ENCODE measurements around the gene QRFP. TPM values are rescaled to one million over a fixed set of nuclear protein-coding genes. Genes with fewer than 3 reads are reported as not detected.

The QRFP gene
- total and polyA plus RNA-seq, 2 of the 8 experiments (the other 6 are each of a cell fraction or from before 2014, with no cell fraction given), result not detected

DNA sequence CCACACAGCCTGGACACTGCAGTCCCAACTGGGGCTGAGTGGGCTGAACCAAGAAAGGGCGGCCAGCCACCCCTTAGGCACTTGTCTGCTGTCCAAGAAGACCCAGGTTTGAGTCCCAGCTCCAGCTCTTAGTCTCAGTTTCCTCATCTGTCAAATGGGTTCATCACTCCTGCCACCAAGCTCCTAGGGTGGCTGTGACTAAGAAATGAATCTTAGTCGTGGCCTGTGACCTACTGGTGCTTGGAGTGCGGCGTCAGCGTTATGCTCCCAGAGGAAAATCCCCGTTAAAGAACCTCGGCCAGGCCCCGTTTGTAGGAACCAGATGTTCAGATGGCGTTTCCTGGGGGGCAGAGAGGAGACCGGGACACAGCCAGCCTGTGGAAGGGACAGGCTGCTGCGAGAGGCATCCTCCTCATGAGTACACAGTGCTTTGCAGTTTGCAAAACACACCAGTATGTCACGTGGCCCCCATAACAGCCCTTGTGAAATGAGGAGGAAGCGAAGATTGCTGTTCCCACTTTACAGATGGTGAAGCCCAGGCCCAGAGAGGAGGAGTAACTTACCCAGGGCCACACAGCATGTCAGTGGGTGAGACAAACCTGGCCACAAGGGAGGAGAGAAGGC lies 39.1 kb upstream of the QRFP start:
- TF ChIP-seq JUN (IDR thresholded peaks at IDR 0.05; ENCODE audit: low read depth, low read length) (no peak), KDM1A (IDR thresholded peaks at IDR 0.05; ENCODE audit: borderline replicate concordance, low read length) (peak; percentile 2; the same call in 1 of the 2 replicates), TAF7 (optimal IDR thresholded peaks at IDR 0.05; ENCODE audit: borderline replicate concordance, low read depth, low read length) (no peak)
- Histone ChIP-seq H2BK5ac (ENCODE audit: low read depth, low read length) (peak overlapping the region; percentile 18; the same call in 1 of the 2 replicates), H3K4me1 (replicated peaks in 1 of 4; ENCODE audit: control insufficient read depth in 3 of 4, insufficient read depth in 4 of 4, low read length in 3 of 4) (peaks cover 8 to 54% (median 32%) of the 10 kb centered on the region in 4 experiments), H3K27ac (ENCODE audit: low read depth, low read length) (0 out of 2 replicates have a peak overlapping the region, but pooled peaks have one; percentile 48), H3K56ac (replicated peaks; ENCODE audit: insufficient read length, low read depth, low read length) (no peak overlapping the region), H4K20me1 (replicated peaks in 1 of 2; ENCODE audit: control insufficient read depth in 1 of 2, insufficient read depth in 2 of 2, low read length in 2 of 2) (peaks cover 3 to 5% of the 10 kb centered on the region in 2 experiments), H3K14ac (ENCODE audit: insufficient read length) (no peak overlapping the region), H2AK5ac (ENCODE audit: low read depth, low read length) (peak overlapping the region; percentile 43; the same call in 1 of the 2 replicates), H3K18ac (ENCODE audit: extremely low read depth, low read length) (peak overlapping the region; percentile 40; the same call in 1 of the 2 replicates), H2BK12ac (ENCODE audit: low read depth, low read length) (peak overlapping the region; percentile 93; the same call in 1 of the 2 replicates), H3K79me2 (ENCODE audit: control insufficient read depth in 1 of 2, insufficient read depth in 2 of 2, low read length in 2 of 2) (no peaks in the 10 kb centered on the region), H4K91ac (replicated peaks; ENCODE audit: insufficient read length, low read length) (peak overlapping the region; percentile 13), H2AFZ (ENCODE audit: low read length) (no peak overlapping the region), H2BK15ac (ENCODE audit: low read length) (peak overlapping the region; percentile 24; the same call in 1 of the 2 replicates), H3K4me3 (ENCODE audit: extremely low read depth in 1 of 4, insufficient read depth in 2 of 4, low read depth in 3 of 4, low read length in 4 of 4) (no peak overlapping the region), H2BK120ac (replicated peaks; ENCODE audit: low read depth, low read length) (no peak overlapping the region), H3K4ac (replicated peaks; ENCODE audit: insufficient read length, low read depth, low read length) (no peak overlapping the region), H3K79me1 (ENCODE audit: low read depth, low read length) (no peaks in the 10 kb centered on the region), H3K23ac (ENCODE audit: insufficient read length) (no peak overlapping the region), H3K4me2 (ENCODE audit: insufficient read depth in 1 of 2, low read depth in 2 of 2, low read length in 2 of 2) (peak overlapping the region in 1 of 2 experiments; percentile 39; a peak in 2 of 4 replicates), H3K36me3 (ENCODE audit: control insufficient read depth in 2 of 4, insufficient read depth in 4 of 4, low read length in 3 of 4) (no peaks in the 10 kb centered on the region; a peak in 1 of 8 replicates), H2BK20ac (ENCODE audit: low read length) (peak overlapping the region; percentile 66; the same call in 1 of the 2 replicates), H4K8ac (ENCODE audit: extremely low read depth, insufficient read depth, low read length) (no peak overlapping the region), H3K27me3 (replicated peaks in 1 of 4; ENCODE audit: control insufficient read depth in 3 of 4, extremely low read depth in 1 of 4, insufficient read depth in 3 of 4, low read length in 3 of 4) (peaks cover 18 to 36% (median 30%) of the 10 kb centered on the region in 4 experiments), H3K23me2 (ENCODE audit: low read depth, low read length) (peaks cover 14% of the 10 kb centered on the region; the same call in 1 of the 2 replicates), H4K5ac (ENCODE audit: insufficient read length, low read depth, low read length) (no peak overlapping the region), H3K9me3 (ENCODE audit: insufficient read depth in 2 of 2, low read depth in 1 of 2, low read length in 1 of 2) (no peaks in the 10 kb centered on the region), H3K9ac (replicated peaks in 1 of 4; ENCODE audit: extremely low read depth in 1 of 4, low read depth in 3 of 4, low read length in 3 of 4) (no peak overlapping the region)
- FAIRE-seq, result no peak
- WGBS, 2 experiments (ENCODE audit: extremely low coverage in 1 of 2, insufficient coverage in 1 of 2, insufficient read length in 1 of 2, insufficient replicate concordance in 2 of 2, low coverage in 1 of 2, low lambda C conversion rate in 2 of 2, missing lambda C conversion rate in 1 of 2), result 89% methylated on average over 13 of the region's 13 CpGs; no CpG with 5 or more reads in 1 of the 2 experiments
- DNase-seq (ENCODE audit: low read depth in 1 of 2, low spot score in 2 of 2), result no peak
- ChIA-PET CTCF (ENCODE audit: partially characterized antibody) (interaction anchor here (0.6 to 7.8 kb wide), 8 partner anchors 9 to 346 kb away, joined by 3 to 38 read pairs (median 7); no protein-coding TSS in a partner anchor), POLR2A (ENCODE audit: partially characterized antibody) (interaction anchor here (1.3 to 1.5 kb wide), 2 partner anchors 9 to 22 kb away, joined by 4 to 5 read pairs; no protein-coding TSS in a partner anchor)

Measured in H1 (cell line).